Measurements from ENCODE around the gene PTGR1.
A peak's percentile ranks its signal among the peaks of the same experiment; 100 is the strongest.

Gene PTGR1

DNA sequence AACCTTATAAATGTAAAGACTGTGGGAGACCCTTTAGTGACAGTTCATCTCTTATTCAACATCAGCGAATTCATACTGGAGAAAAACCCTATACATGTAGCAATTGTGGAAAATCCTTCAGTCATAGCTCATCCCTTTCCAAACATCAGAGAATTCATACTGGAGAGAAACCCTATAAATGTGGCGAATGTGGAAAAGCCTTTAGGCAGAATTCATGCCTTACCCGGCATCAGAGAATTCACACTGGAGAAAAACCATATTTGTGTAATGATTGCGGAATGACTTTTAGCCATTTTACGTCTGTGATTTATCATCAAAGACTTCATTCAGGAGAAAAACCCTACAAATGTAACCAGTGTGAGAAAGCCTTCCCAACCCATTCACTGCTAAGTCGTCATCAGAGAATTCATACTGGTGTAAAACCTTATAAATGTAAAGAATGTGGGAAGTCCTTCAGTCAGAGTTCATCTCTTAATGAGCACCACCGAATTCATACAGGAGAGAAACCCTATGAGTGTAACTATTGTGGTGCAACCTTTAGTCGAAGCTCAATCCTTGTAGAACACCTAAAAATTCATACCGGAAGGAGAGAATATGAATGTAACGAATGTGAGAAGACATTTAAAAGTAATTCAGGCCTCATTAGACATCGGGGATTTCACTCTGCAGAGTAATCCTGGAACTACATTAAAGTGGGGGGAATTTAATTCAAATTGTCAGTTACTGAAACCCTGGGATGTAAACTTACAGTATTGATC, 56.8 kb downstream of the PTGR1 start:
- DNase-seq (ENCODE audit: low read depth in 2 of 2) = no peak

DNA sequence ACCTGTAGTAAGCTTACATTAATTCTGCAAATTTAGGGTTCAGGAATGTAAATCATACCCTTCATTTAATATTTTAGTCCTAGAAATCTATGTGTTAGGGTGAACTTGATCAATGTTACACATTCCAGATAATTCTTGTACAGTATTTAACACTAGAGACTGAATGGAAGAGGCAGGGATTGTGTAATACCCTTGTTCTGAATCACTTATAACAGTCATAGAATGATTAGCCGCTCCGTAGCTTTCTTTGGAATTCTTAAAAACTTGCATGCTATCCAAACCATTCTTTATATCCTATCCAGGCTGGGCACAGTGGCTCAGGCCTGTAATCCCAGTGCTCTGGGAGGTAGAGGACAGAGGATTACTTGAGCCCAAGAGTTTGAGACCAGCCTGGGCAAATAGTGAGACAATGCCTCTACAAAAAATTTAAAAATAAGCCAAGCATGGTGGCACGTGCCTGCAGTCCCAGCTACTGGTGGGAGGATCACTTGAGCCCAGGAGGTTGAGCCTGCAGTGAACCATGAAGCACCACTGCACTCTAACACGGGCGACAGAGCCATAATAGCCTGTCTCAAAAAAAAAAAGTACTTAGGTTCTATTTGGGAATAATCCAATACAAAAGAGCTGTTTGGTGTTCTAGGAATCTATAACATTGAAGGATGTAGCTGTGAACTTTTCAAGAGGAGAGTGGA, 66.2 kb downstream of the PTGR1 start:
- no peak for DNase-seq (ENCODE audit: low read depth in 2 of 2)

DNA sequence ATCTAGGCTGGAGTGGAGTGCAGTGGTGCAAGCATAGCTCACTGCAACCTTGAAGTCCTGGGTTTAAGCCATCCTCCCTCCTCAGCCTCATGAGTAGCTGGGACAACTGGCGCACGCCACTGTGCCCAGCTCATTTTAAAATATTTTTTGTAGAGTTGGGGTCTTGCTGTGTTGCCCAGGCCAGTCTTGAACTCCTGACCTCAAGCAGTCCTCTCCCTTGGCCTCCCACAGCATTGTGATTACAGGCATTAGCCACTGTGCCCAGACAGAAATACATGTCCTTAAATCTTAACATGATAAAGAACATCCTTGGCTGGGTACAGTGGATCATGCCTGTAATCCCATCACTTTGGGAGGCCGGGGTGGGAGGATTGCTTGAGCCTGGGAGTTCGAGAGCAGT, 67.7 kb downstream of the PTGR1 start:
- DNase-seq (ENCODE audit: low read depth in 2 of 2) = no peak

DNA sequence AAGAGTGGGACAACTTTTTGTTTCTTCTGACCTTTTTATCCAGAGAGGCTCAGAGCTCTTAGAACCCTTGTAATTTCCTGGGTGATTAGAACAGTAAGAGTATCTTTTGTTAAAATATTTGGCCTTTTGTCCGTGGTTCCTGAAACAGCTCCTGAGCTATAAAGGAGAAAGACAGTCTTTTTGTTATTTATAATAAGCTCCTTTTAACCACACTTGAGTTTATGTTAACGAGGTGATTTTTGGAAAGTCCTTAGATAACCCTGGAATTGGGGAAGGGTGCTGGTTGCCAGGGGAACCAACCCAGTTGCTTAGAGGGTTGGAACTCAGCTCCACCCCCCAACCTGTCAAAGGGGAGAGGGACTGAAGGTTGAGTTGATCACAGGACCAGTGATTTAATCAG, 69.7 kb downstream of the PTGR1 start:
- no peak for DNase-seq (ENCODE audit: low read depth in 2 of 2)

DNA sequence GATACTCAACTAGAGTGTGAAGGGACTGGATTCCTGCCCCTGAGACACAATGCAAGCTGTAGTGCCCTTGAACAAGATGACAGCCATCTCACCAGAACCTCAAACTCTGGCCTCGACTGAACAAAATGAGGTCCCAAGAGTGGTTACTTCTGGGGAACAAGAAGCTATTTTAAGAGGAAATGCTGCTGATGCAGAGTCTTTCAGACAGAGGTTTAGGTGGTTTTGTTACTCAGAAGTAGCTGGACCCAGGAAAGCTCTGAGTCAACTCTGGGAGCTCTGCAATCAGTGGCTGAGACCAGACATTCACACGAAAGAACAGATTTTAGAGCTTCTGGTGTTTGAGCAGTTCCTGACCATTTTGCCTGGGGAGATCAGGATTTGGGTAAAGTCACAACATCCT, 72.1 kb downstream of the PTGR1 start:
- no peak for DNase-seq (ENCODE audit: low read depth in 2 of 2)

DNA sequence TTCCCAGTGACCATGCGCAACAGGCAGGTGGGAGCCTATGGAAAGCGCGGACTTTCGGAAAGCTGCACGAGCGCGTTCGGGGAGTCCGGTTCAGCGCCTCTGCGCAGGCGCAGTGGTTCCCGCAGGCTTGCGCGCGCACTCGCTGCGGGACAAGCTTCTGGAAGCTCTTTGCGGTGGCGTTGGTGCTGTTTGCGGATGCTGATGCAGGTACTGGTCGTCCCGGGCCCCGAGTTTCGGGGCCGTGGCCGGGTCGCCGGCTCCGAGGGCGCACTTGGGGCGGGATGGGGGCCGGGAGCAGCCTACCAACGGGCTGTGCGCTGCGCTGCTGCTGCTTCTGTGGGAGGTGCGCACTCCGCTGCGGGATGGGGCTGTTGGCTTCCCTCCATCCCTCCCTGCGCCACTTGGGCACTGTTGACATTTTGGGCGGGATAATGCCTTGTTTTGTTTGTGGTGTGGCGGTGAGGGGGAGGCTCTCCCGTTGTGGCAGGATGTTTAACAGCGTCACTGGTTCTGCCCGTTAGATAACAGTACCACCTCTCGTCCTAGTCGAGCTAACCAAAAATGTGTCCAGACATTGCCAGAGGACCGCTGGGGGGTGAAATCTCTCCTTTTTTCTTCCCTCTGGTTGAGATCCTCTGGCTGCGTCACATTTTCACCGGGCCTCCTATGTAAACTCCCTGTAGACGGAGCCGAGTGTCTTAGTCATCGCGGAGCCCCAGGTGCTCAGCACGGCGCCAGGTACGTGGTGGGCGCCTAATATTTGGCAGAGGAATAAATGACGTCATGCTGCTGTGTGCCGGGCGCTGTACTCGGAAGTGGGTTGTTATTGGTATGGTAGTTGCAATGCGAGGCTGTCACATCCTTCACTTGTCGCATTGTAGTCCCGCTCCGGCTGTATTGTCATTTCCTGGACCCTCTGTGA, 74.1 kb downstream of the PTGR1 start, which contains the start of gene ZNF483:
ZNF483 (plus strand) TSS at position 124 of the 922 bp plus-strand sequence. CDS start 2,217 bp downstream, outside the sequence.
- peak; percentile 20 to 27 for DNase-seq (ENCODE audit: low read depth in 2 of 2)

DNA sequence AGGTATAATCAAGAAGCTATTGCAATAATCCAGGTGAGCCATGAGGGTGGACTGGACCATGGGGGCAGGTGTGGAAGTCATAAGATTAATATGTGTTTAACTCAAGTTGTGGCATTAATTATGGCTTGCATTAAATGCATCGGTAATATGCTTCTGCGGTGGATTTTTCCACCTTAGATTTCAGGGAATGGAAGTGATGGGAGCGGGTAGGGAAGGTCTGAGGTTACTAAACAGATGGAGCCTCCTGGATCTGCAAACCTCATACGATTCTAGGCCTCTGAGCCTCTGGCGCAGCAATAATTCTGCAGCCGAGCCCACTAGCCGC, 74.8 kb downstream of the PTGR1 start:
- no peak for DNase-seq (ENCODE audit: low read depth in 2 of 2)

DNA sequence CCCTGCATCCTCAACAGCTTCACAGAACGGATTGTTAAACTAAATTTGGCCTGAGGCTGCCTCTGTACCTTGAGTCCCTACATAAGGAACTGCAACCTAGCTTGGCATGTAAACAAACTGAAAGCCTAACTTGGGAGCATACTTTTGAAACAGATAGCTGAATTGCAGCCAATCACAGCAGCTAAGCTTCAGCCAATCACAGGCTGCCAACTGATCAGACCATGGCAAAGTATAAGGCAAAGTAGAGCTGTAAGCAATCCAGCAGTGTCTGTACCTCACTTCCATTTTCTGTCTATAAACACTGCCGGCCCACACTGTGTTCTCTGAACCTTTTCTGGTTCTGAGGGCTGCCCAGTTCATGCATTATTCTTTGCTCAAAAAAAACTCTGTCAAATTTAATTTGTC, 83.4 kb downstream of the PTGR1 start:
- no peak for DNase-seq (ENCODE audit: low read depth in 2 of 2)

DNA sequence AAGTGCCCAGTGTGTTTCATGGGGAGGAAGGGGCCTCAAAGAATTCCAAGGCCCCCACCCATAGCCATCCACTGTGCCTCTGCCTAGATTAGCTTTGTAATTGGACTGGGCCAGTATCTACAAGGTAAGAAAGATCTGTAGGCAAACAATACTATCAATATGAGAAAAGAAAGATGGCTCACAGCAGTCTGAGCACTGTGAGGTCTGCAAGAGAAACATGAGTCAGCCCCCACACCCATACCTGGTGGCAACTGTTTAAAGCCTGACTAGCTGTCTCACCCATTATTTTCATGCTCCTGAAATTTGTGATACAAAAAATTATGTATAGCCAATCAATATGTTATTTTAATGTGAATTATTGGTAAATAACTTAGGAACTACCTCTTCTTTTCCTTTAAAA, 84.5 kb downstream of the PTGR1 start:
- DNase-seq (ENCODE audit: low read depth in 2 of 2) = no peak
